HEK293T (cell line): ENCODE data around the gene SNAP91.

Source experiments
- FOXA1 ChIP-seq: fragments of 450-650 bp; IDR thresholded peaks from 2 replicates; pipeline ENCODE4 v1.6.1; 2016; ENCODE audit warnings: mild to moderate bottlenecking
- FOXM1 ChIP-seq: fragments of 450-650 bp; IDR thresholded peaks from 2 replicates; pipeline ENCODE4 v1.6.1; 2017; ENCODE audit warnings: mild to moderate bottlenecking, borderline replicate concordance
- TARDBP ChIP-seq: fragments of 450-650 bp; IDR thresholded peaks from 2 replicates; pipeline ENCODE4 v1.6.1; 2016
- TF ChIP-seq, protein P1 (sequence below): fragments of 450-650 bp; IDR thresholded peaks from 2 replicates; pipeline ENCODE4 v1.6.1; 2016

GRCh38 chr6:83735461-83735860, 26.6 kb upstream of the SNAP91 start:
- TF ChIP-seq, protein P1, sequence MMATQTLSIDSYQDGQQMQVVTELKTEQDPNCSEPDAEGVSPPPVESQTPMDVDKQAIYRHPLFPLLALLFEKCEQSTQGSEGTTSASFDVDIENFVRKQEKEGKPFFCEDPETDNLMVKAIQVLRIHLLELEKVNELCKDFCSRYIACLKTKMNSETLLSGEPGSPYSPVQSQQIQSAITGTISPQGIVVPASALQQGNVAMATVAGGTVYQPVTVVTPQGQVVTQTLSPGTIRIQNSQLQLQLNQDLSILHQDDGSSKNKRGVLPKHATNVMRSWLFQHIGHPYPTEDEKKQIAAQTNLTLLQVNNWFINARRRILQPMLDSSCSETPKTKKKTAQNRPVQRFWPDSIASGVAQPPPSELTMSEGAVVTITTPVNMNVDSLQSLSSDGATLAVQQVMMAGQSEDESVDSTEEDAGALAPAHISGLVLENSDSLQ = no peak
- TF ChIP-seq FOXM1 (no peak), TARDBP (no peak), FOXA1 (no peak)
